ENCODE results near the gene KIRREL3. TPM values are rescaled to one million over a fixed set of nuclear protein-coding genes. Genes with fewer than 3 reads are reported as not detected.

The KIRREL3 gene
- total and polyA plus RNA-seq, 9 of the 15 experiments (the other 6 are each of a cell fraction or from before 2014, with no cell fraction given), result 0.04 to 0.10 TPM; not detected in 7

DNA sequence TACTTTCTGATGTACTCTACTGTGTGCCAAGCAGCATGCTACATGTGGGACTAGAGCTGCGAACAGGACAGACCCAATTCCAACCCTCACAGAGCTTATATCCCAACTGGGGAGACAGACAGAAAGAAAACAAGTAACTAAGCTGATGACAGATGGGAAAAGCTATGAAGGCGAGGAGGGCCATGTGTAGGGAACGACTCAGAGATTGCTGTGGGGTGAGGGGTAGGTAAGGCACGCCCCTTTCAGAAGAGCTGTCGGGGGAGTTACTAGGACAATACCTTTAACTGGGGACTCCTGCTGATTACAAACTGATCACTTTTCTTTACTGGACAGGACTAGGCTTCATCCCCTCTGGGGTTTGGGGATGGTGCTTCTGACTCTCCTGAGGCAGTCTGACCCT, 596.2 kb downstream of the KIRREL3 start (continued):
- no peak for TF ChIP-seq POLR3A (IDR thresholded peaks at IDR 0.05; ENCODE audit: borderline replicate concordance, extremely low read depth, insufficient read depth, insufficient read length)
- no peak for TF ChIP-seq BHLHE40 (IDR thresholded peaks at IDR 0.05; ENCODE audit: low read length)

DNA sequence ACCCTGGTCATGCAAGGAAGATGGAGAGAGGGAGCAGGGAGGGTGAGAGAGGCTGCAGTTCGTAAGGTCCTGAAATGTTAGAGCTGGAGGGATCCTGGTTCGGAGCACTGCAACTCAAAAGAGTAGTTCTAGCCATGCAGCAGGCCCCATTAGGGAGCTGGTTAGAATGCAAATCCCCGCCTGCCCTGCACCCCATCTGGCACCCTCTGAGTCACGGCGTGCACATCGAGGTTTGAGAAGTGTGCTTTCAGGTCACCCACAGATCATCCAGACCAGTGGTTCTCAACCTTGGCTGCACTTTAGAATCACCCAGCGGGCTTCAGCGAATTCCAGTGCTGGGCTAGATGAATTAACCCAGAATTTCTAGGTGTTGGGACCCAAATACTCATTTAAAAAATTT, 596.9 kb downstream of the KIRREL3 start:
- H3K27me3 ChIP-seq (ENCODE audit: control insufficient read depth in 2 of 2, insufficient read depth in 2 of 2, low read length in 2 of 2), result no peaks in the 10 kb centered on the region
- H3K79me2 ChIP-seq (ENCODE audit: control insufficient read depth, insufficient read depth, low read length), result no peaks in the 10 kb centered on the region
- H2AFZ ChIP-seq (ENCODE audit: low read depth, low read length), result no peak overlapping the region
- H4K20me1 ChIP-seq (replicated peaks; ENCODE audit: control insufficient read depth, insufficient read depth, low read length), result peaks cover 18% of the 10 kb centered on the region; the same call in 1 of the 2 replicates
- FAIRE-seq (no peak), ATAC-seq (no peak), DNase-seq (ENCODE audit: extremely low read depth in 1 of 4, low spot score in 3 of 4) (no peak)
- H3K9ac ChIP-seq (ENCODE audit: insufficient read depth in 1 of 2, low read depth in 2 of 2, low read length in 2 of 2), result no peak overlapping the region
- H3K27ac ChIP-seq (ENCODE audit: extremely low read depth, low read depth, low read length), result no peak overlapping the region
- CTCF ChIA-PET (ENCODE audit: low intra/inter-chr PET ratio), result no interaction called here
- no TSS peak for BruUV-seq (replicated peaks)
- H3K4me2 ChIP-seq (ENCODE audit: insufficient read depth, low read length), result no peak overlapping the region
- no peaks in the 10 kb centered on the region for H3K9me3 ChIP-seq (replicated peaks; ENCODE audit: control insufficient read depth, insufficient read depth, low read depth, low read length)
- no peak overlapping the region for H3K4me3 ChIP-seq
- H3K36me3 ChIP-seq (ENCODE audit: control insufficient read depth, insufficient read depth, low read length), result peaks cover 5% of the 10 kb centered on the region; the same call in 2 of the 3 replicates
- no peaks in the 10 kb centered on the region for H3K4me1 ChIP-seq (replicated peaks in 1 of 2; ENCODE audit: control insufficient read depth in 2 of 2, insufficient read depth in 2 of 2, low read length in 2 of 2)
- H3K9me1 ChIP-seq (ENCODE audit: control insufficient read depth, insufficient read depth, low read length), result no peaks in the 10 kb centered on the region
- intact Hi-C loops (cut with micrococcal nuclease), result no loop called here
- WGBS (ENCODE audit: insufficient coverage, low coverage, missing lambda C conversion rate), result 77% methylated on average over 6 of the region's 8 CpGs
- POLR2A ChIA-PET, result interaction anchor here (0.7 kb wide), 1 partner anchor 43 kb away, joined by 3 read pairs; no protein-coding TSS in a partner anchor
- in situ Hi-C loops (cut with MboI), result loop anchor here (25.0 kb wide), 1 partner anchor 91 kb away; the partner anchor contains the start of gene DCPS
- no peak for TF ChIP-seq CSDE1 (IDR thresholded peaks at IDR 0.05)
- no peak for TF ChIP-seq HLTF (IDR thresholded peaks at IDR 0.05)
- TF ChIP-seq, protein P1, sequence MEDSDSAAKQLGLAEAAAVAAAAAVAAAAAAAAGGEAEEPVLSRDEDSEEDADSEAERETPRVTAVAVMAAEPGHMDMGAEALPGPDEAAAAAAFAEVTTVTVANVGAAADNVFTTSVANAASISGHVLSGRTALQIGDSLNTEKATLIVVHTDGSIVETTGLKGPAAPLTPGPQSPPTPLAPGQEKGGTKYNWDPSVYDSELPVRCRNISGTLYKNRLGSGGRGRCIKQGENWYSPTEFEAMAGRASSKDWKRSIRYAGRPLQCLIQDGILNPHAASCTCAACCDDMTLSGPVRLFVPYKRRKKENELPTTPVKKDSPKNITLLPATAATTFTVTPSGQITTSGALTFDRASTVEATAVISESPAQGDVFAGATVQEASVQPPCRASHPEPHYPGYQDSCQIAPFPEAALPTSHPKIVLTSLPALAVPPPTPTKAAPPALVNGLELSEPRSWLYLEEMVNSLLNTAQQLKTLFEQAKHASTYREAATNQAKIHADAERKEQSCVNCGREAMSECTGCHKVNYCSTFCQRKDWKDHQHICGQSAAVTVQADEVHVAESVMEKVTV (CRISPR knock-in tag; IDR thresholded peaks at IDR 0.05), result no peak
- no peak for TF ChIP-seq FOXK1 (CRISPR knock-in tag; IDR thresholded peaks at IDR 0.05; ENCODE audit: borderline replicate concordance)
- no peak for TF ChIP-seq BDP1 (IDR thresholded peaks at IDR 0.05; ENCODE audit: insufficient read depth, insufficient read length)
- no peak for TF ChIP-seq SMARCB1 (IDR thresholded peaks at IDR 0.05; ENCODE audit: insufficient read length, low read depth)
- no peak for TF ChIP-seq SIRT6 (IDR thresholded peaks at IDR 0.05; ENCODE audit: low read depth, low read length)
- no peak for TF ChIP-seq ZNF561 (CRISPR knock-in tag; conservative IDR thresholded peaks at IDR 0.05)
- TF ChIP-seq XRCC5 (IDR thresholded peaks at IDR 0.05; ENCODE audit: low read depth, low read length), result no peak
- no peak for TF ChIP-seq MCM5 (IDR thresholded peaks at IDR 0.05; ENCODE audit: low read depth)
- TF ChIP-seq, protein P2, sequence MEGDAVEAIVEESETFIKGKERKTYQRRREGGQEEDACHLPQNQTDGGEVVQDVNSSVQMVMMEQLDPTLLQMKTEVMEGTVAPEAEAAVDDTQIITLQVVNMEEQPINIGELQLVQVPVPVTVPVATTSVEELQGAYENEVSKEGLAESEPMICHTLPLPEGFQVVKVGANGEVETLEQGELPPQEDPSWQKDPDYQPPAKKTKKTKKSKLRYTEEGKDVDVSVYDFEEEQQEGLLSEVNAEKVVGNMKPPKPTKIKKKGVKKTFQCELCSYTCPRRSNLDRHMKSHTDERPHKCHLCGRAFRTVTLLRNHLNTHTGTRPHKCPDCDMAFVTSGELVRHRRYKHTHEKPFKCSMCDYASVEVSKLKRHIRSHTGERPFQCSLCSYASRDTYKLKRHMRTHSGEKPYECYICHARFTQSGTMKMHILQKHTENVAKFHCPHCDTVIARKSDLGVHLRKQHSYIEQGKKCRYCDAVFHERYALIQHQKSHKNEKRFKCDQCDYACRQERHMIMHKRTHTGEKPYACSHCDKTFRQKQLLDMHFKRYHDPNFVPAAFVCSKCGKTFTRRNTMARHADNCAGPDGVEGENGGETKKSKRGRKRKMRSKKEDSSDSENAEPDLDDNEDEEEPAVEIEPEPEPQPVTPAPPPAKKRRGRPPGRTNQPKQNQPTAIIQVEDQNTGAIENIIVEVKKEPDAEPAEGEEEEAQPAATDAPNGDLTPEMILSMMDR (IDR thresholded peaks at IDR 0.05 in 2 of 3, conservative IDR thresholded peaks at IDR 0.05 in 1 of 3; ENCODE audit: insufficient read depth in 2 of 3, low read depth in 1 of 3, low read length in 3 of 3), result no peak
- TF ChIP-seq ZNF436 (CRISPR knock-in tag; IDR thresholded peaks at IDR 0.05), result no peak
- TF ChIP-seq, protein P3, sequence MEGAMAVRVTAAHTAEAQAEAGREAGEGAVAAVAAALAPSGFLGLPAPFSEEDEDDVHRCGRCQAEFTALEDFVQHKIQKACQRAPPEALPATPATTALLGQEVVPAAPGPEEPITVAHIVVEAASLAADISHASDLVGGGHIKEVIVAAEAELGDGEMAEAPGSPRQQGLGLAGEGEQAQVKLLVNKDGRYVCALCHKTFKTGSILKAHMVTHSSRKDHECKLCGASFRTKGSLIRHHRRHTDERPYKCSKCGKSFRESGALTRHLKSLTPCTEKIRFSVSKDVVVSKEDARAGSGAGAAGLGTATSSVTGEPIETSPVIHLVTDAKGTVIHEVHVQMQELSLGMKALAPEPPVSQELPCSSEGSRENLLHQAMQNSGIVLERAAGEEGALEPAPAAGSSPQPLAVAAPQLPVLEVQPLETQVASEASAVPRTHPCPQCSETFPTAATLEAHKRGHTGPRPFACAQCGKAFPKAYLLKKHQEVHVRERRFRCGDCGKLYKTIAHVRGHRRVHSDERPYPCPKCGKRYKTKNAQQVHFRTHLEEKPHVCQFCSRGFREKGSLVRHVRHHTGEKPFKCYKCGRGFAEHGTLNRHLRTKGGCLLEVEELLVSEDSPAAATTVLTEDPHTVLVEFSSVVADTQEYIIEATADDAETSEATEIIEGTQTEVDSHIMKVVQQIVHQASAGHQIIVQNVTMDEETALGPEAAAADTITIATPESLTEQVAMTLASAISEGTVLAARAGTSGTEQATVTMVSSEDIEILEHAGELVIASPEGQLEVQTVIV (CRISPR knock-in tag; IDR thresholded peaks at IDR 0.05; ENCODE audit: borderline replicate concordance), result no peak
- no peak for TF ChIP-seq FIP1L1 (IDR thresholded peaks at IDR 0.05; ENCODE audit: low read depth, low read length, poor library complexity, severe bottlenecking)
- TF ChIP-seq ZNF316 (IDR thresholded peaks at IDR 0.05), result no peak

Measured in K562 (cell line).